ENCODE data around the gene LDLRAD3.

GRCh38 chr11:36186340-36187175 is 242.7 kb downstream of the LDLRAD3 start:
- no peak for TF ChIP-seq CTCF (IDR thresholded peaks at IDR 0.05; ENCODE audit: low read depth, low read length)
- no peak for TF ChIP-seq EZH2phosphoT487 (IDR thresholded peaks at IDR 0.05; ENCODE audit: low read depth)
